Thyroid gland (tissue), 4 donors: ENCODE data around the gene NDUFV2. TPM values are rescaled to one million over a fixed set of nuclear protein-coding genes. Genes with fewer than 3 reads are reported as not detected.

Experiments used
- DNase-seq, 2 donors: peaks; one replicate each; pipeline ENCODE4 v3.0.0-alpha.2; 2019
- H3K27ac ChIP-seq, 3 donors: fragments of 200-600 bp; sonication (generic); 1 replicate in 2 of 3; 2 replicates in 1 of 3; pipeline ENCODE4 v1.5.1; 2016 to 2019; ENCODE audit warnings: mild to moderate bottlenecking in 1 of 3, moderate library complexity in 1 of 3
- H3K27me3 ChIP-seq: fragments of 200-600 bp; sonication (generic); one replicate; pipeline ENCODE4 v1.5.1; 2019
- H3K36me3 ChIP-seq, 2 donors: fragments of 200-600 bp; sonication (generic); one replicate each; pipeline ENCODE4 v1.5.1; 2016 to 2019
- H3K4me1 ChIP-seq, 2 donors: fragments of 200-600 bp; sonication (generic); one replicate each; pipeline ENCODE4 v1.5.1; 2017 to 2019
- H3K4me3 ChIP-seq, 3 donors: fragments of 200-600 bp; sonication (generic); replicated peaks in 1 of 3; 1 replicate in 2 of 3; 2 replicates in 1 of 3; pipeline ENCODE4 v1.5.1; 2016; ENCODE audit warnings: mild to moderate bottlenecking in 1 of 3
- H3K9me3 ChIP-seq: fragments of 200-600 bp; sonication (generic); one replicate; pipeline ENCODE4 v1.5.1; 2017
- CTCF ChIP-seq, 6 experiments: fragments of 200-600 bp in 3 of 6; fragments of 450-650 bp in 3 of 6; sonication (generic) in 3 of 6; IDR thresholded peaks; one replicate each; pipeline ENCODE4 v1.5.1; 2016 to 2019; ENCODE audit warnings: antibody characterized with exemption in 6 of 6, mild to moderate bottlenecking in 2 of 6, inconsistent platforms in 1 of 6, moderate library complexity in 1 of 6
- POLR2A ChIP-seq, 2 donors: fragments of 450-650 bp; IDR thresholded peaks; one replicate each; pipeline ENCODE4 v1.6.1; 2017; ENCODE audit warnings: antibody characterized with exemption in 2 of 2, mild to moderate bottlenecking in 2 of 2, moderate library complexity in 1 of 2
- WGBS, 2 donors: methylation state at CpG; one replicate each; pipeline ENCODE4 v1.1.5; 2017; 5-methylcytosine and 5-hydroxymethylcytosine counted together
- intact Hi-C: fragments of 100-400 bp; cut with DNase I; formaldehyde crosslinking; loops from one replicate; pipeline ENCODE4 v1.15.1; 2023
- total RNA-seq, 4 donors: library from RNA; depleted of rRNA; stranded (reverse); fragments of >200 nt; gene quantifications; one replicate each; pipeline ENCODE4 v1.2.3, GENCODE V29; 2016

NDUFV2 gene
- total RNA-seq, 4 donors from 2014 or later = 103 to 114 (median 108) TPM

GRCh38 chr18:9105420-9105819 lies 2.9 kb downstream of the NDUFV2 start:
- DNase-seq = no peak
- Histone ChIP-seq H3K9me3 (no peaks in the 10 kb centered on the region), H3K27me3 (no peaks in the 10 kb centered on the region), H3K36me3 (no peaks in the 10 kb centered on the region), H3K4me3 (no peak overlapping the region), H3K4me1 (peaks cover 51 to 68% of the 10 kb centered on the region in 2 donors), H3K27ac (peak overlapping the region in 2 of 3 donors; percentile 22 to 97)
- TF ChIP-seq CTCF (IDR thresholded peaks at IDR 0.05) = no peak
- TF ChIP-seq POLR2A (IDR thresholded peaks at IDR 0.05) = no peak
- intact Hi-C loops = no loop called here
- WGBS, 2 donors = 46 to 59% methylated on average over 3 of the region's 3 CpGs

GRCh38 chr18:9106094-9106493 lies 3.6 kb downstream of the NDUFV2 start:
- no peaks in the 10 kb centered on the region for H3K9me3 ChIP-seq
- TF ChIP-seq POLR2A (IDR thresholded peaks at IDR 0.05) (no peak), CTCF (IDR thresholded peaks at IDR 0.05) (no peak)
- DNase-seq = no peak
- H3K4me3 ChIP-seq = no peak overlapping the region
- H3K4me1 ChIP-seq = peaks cover 57 to 75% of the 10 kb centered on the region in 2 donors
- H3K27me3 ChIP-seq = no peaks in the 10 kb centered on the region
- H3K36me3 ChIP-seq = no peaks in the 10 kb centered on the region
- no peak overlapping the region for H3K27ac ChIP-seq
- 71 to 85% methylated on average over 1 of the region's 1 CpG for WGBS, 2 donors
- intact Hi-C loops = no loop called here

DNA sequence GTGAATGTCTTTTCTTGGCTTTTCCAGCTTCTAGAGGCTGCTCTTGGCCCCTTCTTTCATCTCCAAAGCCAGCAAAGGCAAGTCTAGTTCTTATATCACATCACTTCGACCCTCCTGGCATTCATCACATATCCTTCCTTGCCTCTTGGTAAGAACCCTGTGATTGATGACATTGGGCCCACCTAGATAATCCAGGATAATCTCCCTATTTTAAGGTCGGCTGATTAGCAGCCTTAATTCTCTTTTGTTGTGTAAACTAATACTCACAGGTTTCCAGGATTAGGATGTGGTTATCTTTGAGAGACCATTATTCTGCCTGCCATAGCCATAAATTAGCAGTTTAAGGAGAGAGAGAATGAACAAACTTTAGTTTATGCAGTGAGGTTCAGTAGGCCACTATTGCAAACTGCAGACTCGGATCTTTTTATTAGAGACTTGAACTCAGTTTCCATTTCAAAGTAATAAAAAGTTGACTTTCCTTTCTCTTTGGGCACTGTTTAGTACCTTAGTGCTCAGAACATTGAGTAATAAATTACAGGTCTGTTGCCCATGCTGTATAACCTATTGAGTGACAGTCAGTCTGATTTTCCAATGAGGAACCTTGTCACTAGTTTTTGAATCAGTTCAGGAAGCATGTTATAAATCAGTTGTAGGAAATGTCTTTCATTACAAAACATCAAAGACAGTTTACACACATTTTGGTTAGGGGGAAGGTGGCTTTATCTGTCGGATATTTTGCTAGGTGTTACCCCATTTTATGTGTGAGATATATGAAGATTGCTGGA lies 4.5 kb downstream of the NDUFV2 start:
- WGBS, 2 donors = 46 to 50% methylated on average over 4 of the region's 4 CpGs
- H3K36me3 ChIP-seq = no peaks in the 10 kb centered on the region
- no peaks in the 10 kb centered on the region for H3K27me3 ChIP-seq
- H3K4me1 ChIP-seq = peaks cover 60 to 74% of the 10 kb centered on the region in 2 donors
- no peak overlapping the region for H3K27ac ChIP-seq
- no peak overlapping the region for H3K4me3 ChIP-seq
- intact Hi-C loops = no loop called here
- H3K9me3 ChIP-seq = no peaks in the 10 kb centered on the region
- no peak for TF ChIP-seq CTCF (IDR thresholded peaks at IDR 0.05)
- no peak for TF ChIP-seq POLR2A (IDR thresholded peaks at IDR 0.05)
- DNase-seq = no peak

DNA sequence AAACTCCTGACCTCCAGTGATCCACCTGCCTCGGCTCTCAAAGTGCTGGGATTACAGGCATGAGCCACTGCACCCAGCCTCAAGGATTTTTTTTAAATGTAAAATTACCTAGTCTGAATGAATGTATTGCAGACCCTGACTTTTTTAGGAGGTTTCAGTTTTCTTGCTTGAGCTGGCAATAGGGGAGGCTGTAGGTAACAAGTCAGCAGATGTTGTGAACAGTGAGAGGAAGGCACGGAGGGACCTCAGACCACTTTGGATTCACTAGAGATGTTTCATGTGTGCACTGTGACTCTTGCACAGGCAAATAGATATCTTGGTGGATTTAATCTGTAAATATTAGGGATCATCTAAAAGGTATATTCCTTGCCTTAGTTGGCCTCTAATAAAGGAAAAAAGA lies 6.4 kb downstream of the NDUFV2 start:
- no peaks in the 10 kb centered on the region for H3K27me3 ChIP-seq
- TF ChIP-seq CTCF (IDR thresholded peaks at IDR 0.05) = no peak
- TF ChIP-seq POLR2A (IDR thresholded peaks at IDR 0.05) = no peak
- no peaks in the 10 kb centered on the region for H3K9me3 ChIP-seq
- no peak for DNase-seq
- H3K4me1 ChIP-seq = peaks cover 71 to 86% of the 10 kb centered on the region in 2 donors
- intact Hi-C loops = no loop called here
- no peaks in the 10 kb centered on the region for H3K36me3 ChIP-seq
- H3K4me3 ChIP-seq = no peak overlapping the region
- peak overlapping the region in 2 of 3 donors; percentile 24 for H3K27ac ChIP-seq
- WGBS, 2 donors = 82 to 88% methylated on average over 2 of the region's 2 CpGs

- Histone ChIP-seq H3K4me3 (no peak overlapping the region), H3K27ac (peak overlapping the region; percentile 4 to 24 (median 24)), H3K27me3 (no peaks in the 10 kb centered on the region), H3K4me1 (peaks cover 71 to 87% of the 10 kb centered on the region in 2 donors), H3K36me3 (no peaks in the 10 kb centered on the region), H3K9me3 (no peaks in the 10 kb centered on the region)
- no peak for DNase-seq
- no peak for TF ChIP-seq CTCF (IDR thresholded peaks at IDR 0.05)
- no peak for TF ChIP-seq POLR2A (IDR thresholded peaks at IDR 0.05)
- intact Hi-C loops = no loop called here
- WGBS, 2 donors = 56 to 71% methylated on average over 4 of the region's 4 CpGs
Measured at GRCh38 chr18:9109523-9109922, 7.0 kb downstream of the NDUFV2 start.
